HG03442 (cell line): ENCODE measurements around the gene CFAP221.
A peak's percentile ranks its signal among the peaks of the same experiment; 100 is the strongest.

ENCODE experiments used
- ATAC-seq: cut with Tn5 transposase; IDR thresholded peaks from one replicate; pipeline ENCODE4 v1.9.1; 2021; ENCODE audit warnings: mild to moderate bottlenecking, moderate library complexity; ENCODE audit not compliant: unreplicated experiment

The CFAP221 gene

DNA sequence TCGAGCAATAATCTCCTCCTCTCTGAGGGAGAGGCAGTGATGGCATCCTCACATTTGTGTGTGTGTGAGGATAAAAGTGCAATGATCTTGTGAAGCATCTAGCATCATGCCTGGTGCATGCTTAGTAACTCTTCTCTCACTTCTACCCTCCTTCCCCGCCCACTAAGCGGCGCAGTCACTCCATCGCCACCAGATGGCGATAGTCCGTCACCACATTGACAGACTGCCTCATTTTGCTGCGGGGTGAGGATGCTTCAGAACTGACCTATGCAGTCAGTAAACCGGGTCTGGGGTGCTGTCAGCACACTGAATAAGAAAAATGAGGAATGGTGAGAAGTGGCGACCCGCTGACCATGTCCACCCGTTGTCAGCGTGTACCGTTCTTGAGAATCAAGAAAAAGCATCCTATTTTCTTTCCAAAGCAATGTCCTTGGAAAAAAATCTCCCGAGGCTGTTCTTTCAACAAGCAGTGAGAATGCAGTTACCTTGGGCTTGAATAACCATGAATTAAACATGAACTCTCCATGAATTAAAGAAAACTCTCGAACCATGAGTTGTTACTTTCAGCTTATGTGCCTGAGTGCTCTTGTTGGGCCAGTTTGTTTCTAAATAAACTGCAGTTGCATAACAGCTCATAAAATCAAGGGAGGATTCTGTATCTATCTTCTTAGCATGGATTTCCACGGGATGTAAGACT is 97.5 kb downstream of the CFAP221 start:
- peak; percentile 94 for ATAC-seq

DNA sequence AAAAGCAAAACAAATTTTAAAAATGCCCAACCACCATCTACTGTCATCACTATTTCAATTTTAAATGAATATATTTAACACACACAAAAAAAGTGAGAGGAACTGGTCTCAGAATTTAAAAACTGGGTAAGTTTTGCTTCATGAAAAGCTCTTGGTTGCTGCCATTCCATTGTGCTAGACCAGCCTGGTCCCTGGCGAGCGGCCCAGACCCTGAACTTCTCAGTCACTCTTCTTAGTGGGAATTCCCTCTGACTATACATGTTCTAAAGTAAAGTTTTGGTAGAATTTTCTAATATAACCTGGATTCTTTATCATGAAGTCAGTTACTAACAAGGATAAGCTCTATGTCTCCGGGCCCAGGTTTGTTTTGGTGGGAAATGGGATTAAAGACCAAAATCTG is 99.9 kb downstream of the CFAP221 start:
- no peak for ATAC-seq

DNA sequence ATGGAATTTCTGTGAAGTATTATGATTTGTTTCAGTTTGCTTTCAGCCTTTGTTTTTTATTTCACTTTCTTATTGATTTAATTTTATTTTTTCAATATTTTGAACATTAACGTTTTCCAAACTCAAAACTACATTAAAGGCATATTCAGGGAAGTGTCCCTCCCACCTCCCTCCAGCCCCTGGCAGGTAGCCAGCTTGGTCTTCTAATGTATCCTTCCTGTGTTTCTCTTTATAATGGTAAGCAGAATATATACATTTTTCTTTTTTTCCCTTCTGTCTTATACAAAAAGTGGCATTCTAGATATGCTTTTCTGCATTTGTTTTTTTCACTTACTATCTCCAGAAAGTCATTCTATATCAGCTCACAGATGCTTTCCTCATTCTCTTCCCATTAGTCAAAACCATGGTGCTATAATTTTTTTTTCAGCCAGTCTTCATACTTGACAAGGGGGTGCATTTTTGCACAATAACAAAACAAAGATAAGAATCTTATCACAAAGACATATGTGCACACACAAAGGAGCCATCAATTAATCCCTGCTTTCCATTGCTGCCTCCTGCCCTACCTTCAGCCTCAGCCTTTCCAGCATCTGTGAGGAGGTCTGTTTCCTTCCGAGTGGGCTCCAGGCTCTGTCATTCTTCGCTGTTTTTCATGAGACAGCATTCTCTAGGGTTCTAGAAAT is 101.1 kb downstream of the CFAP221 start:
- no peak for ATAC-seq

DNA sequence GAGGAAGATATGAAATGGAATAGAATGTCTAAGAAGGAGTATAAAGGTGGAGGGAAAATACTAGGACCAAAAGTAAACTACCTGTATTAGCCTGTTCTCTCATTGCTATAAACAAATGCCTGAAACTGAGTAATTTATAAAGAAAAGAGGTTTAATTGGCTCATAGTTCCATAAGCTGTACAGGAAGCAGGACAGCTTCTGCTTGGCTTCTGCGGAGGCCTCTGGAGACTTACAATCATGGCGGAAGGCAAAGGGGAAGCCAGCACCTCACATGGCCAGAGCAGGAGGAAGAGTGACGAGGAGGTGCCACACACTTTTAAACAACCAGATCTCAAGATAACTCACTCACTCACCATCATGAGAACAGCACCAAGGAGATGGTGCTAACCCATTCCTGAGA is 101.9 kb downstream of the CFAP221 start:
- ATAC-seq = no peak

DNA sequence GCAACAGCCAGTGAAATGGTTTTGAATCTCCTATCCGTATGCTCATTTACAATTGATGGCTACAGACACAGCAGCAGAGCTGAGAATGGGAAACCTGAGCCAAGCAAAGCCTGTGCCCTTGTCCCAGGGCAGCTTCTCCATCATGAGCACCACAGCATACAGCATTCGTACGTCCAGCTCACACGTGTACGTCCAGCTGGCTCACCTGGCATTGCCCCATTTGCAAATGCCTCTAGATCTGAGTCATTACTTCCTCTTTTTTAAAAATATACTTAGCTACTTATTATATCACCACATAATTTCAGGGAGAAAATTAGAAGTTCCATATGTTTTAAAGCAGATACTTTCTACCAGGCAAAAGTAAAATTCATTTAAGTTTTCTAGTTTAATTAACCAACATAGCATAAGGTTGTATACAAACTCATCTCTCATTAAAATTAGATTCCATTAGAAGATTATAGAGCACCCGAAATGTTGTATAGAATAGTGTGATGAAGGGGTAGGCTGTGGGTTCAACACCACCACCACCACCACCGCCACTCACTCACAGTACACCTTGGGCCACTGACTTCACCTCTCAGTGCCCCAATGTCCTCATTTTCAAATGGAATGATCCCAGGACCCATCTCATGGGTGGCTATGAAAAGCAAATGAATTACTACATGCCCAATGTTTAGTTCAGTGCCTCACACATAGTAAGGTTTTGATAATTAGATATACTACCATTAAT is 103.4 kb downstream of the CFAP221 start:
- peak; percentile 93 for ATAC-seq

DNA sequence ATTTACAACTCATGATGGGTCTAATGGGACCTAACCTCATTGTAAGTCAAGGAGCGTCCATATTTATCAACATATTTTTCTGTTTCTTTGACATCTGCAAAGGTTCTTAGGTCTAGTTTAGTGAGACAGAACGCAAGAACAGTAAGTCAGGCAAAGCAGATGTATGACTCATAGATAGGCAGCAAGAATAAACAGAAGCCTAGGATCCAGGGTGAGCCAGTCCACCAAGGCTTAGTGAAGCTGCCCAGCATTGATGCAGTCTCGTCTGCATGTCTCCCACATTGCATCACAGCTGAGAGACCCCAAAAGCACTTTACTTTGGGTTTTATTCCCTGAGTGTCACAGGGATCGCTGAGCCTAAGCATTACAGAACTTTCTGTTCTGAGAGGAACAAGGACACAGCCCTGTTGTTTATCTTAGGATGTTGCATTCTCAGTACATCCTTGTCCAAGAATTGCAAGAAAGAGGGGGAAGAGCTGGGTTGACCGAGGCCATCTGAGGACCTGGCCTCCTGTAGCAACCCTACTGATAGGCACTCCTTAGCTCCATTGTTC is 105.2 kb downstream of the CFAP221 start:
- no peak for ATAC-seq

DNA sequence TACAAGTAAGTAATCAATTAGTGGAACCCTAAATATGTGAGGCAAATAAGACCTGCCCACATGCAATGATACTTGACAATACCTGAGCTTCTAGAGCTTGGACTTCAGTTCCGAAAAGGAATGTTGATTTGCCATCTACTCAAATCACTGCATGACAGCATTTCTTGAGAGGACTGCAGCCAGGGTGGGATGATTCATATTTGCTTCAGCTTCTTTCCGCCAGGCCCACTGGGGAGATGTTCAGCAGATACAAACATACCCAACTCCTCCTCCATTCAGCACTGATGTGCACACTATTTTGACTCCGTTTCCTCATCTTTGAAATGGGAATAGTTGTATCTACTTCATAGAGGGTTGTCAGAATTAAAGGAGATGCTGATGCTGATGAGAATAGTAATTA is 106.0 kb downstream of the CFAP221 start:
- no peak for ATAC-seq

DNA sequence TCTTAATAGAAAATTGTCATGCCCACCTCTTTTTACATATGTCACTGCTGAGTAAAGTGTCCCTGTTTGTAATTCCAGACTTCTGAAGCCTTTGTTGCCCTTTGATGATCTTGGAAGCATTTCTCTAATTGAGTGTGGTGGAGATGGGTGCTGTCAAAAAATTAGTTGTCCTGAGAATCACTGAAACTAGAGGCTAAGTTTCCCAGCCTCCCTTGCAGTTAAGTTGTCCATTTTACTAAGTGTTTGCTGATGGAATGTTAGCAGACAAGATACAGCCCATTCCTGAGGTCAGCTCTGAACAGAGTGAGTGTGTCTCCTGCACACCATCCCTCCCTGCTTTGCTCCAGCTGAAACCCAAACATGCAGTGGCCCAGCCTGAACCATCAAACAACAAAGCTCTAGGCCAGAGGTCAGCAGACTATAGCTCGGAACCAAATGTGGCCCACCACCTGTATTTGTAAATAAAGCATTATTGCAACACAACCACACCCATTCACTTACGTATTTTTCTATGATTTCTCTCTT is 106.7 kb downstream of the CFAP221 start:
- ATAC-seq = no peak

DNA sequence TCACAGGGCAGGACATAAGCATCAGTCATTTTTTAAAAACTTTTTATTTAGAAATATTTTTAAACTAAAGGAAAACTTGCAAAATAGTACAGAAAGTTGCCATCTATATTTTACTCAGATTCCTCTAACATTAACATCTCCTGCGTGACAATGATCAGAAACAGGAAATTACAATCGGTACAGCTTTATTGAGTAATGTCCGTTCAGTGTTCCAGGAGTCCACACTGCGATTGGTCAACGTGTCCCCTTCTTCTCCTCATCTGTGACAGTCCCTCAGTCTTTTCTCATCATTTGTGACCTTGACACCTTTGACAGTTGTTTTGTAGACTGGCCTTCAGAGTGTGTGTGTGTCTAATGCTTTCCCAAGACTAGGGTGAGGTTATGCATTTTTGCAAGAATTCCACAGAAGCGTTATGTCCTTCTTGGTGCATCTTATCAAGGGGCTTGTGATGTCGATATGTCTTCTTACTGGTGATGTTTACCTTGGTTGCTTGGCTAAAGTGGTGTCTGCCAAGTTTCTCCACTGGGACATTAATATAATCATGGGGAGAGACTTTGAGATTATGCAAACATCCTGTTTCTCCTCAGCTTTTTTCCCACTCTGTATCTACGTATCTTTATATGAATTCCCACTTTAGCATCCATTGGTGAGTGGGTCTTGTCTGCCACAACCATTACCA is 113.4 kb downstream of the CFAP221 start:
- ATAC-seq = no peak

DNA sequence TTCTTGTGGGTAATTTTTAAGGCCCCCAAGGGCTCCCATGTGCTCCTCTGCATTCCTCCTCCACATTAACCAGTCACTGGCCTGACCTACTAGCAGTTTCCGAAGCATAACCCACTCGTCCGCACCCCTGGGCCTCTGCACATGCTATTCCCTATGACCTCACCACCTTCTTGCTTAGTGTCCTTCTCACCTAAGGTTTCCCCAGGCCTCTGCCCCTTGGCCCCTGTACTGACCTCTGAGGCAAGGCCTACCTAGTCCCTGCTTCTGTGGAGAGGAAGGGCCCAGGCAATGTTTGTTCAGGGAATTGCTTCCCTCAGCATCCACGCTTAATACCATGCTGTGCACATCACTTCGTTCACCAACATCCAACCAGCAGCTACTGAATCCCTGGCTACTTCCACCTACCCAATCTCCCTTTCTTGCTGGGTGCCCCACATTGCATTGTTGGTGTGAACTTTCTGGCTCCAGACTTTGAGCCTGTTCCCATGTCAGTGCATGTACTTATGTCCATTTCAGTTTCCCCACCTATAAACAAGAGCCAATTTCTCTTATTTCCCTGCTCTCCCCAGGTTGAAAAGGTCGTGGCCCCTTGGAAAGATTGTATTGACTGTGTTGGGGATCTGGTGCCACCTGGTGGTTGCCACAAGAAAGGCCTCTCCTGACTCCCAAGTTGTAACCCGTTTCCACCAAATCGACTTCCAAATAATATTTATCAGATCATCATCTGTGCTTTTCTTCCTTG is 115.5 kb downstream of the CFAP221 start:
- ATAC-seq = no peak

DNA sequence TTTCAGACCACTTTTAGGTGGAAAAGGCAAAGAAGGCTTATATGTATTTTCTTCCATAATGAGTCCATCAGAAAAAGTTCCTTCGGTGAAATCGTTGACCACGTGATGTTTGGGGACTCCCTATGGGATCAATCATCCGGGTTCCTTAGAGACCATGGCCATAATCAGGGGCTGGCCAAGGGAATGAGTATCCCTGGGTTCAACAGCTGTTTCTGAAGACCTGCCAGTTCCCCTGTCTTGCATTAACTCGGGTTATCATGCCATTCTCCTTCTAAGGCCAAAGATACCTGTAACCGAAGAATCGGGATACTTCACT is 116.1 kb downstream of the CFAP221 start:
- ATAC-seq = no peak

DNA sequence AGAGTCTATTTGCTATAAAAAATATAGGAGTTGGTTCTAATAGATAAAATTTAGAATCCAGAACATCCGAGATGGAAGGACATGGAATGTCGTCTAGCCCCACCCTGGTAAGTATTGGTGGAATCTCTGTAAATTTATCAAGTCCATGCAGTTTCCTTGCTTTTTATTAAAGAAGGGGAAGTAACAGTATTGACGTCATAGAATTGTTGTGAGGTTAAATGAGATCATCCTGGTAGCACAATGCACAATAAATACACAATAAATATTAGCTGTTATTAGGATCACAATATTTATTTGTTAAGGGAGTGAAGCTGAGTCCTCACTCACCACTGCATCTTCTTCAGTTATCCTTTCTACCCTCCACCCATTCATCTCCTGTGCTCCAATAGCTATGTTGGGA is 118.0 kb downstream of the CFAP221 start:
- no peak for ATAC-seq

DNA sequence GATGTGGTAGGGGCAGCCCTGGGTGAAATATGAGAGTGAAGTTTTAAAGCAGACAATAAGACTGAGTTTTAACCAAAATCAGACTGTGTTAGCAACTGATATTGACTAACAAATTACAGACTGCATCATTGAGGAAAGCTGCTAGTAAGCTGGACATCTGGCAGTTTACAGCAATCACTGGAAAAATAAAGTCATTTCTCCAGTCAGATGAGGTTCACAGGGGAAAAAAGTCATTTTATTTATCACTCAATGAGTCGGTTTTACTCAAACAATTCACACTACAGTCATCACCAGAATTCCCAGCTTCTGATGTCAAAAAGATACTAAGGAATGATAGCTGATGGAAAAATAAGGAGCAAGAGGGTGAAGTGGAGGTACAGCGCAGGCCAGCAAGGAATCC is 124.3 kb downstream of the CFAP221 start:
- no peak for ATAC-seq

DNA sequence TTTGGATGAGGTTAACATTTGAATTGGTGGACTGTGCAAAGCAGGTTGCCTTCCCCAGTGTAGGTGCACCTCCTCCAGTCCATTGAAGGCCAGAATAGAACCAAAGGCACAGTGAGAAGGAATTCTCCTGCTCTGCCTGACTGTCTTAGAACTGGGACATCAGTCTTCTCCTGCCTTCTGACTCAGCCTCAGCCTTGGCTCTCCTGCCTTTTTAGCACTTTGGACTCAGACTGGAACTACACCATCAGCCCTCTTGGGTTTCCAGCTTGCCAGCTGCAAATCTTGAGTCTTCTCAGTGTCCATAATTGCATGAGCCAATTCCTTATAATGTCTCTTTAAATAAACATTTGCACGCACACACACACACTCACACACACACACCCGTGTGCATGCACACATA is 126.8 kb downstream of the CFAP221 start:
- ATAC-seq = no peak

DNA sequence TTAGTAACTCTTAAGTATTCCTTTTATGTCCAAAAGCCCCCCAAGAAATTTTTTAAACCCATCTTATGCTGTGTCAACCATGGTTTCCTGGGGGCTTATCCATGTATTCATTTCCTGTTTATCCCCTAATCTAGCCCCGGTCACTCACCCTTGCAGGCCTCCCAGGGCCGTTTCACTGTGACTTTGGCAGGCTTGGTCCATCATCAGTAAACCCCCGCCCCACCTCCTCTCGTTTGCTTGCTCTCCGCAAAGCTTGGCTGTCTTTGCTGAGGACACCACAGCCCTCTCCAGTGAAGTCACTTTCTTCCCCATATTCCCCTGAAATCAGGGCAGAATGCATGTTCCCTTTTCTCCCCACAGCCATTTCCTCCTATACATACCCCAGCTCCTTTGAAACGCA is 127.5 kb downstream of the CFAP221 start:
- no peak for ATAC-seq

DNA sequence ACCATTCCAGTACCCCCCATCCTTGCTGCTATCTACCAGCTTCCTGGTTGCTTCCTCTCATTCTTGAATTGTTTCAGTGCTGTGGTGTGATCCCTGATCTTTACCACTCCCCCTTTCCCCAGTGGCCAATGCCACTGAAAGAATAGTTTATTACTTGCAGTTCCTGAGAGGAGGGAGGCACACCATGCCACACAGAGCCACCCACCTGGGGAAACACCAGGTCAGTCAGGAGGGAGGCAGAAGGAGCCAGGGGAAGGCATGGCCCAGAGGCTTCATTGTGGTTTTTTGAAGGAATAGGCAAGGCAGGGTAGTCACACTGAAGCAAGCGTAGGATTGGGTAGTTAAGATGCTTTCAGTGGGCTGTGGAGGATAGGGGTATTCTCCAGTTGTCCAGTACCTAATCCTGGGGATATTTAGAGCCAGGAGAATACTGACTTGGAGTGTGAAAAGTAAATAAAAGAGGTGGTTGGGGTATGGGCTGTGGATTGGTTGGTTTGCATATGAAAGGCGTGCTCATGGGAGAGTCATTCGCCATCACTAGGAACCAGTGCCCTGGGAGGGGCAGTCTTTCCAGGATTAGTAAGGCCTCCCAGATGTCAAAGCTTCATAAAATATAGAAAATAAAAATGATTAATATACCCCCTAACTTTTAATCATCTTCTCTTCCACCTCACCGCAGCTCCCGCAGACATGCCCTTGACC is 128.1 kb downstream of the CFAP221 start:
- no peak for ATAC-seq

DNA sequence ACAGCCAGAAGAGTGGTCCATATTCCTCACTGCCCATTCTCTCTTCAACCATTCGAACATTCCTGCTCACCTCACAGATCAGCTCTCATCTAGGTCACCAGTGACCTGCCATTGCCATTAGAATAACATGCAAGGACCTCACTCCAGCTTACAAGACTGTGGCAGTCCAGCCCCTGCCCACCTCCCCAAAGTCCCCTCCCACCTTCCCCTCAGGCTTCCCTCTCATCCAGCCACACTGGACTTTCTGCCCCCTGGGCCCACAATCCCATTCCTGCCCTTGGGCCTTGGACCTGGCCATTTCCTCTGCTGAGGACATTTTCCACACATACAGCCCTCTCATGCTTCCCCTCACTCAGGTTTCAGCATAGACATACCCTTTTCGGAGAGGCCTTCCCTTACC is 129.5 kb downstream of the CFAP221 start:
- no peak for ATAC-seq

DNA sequence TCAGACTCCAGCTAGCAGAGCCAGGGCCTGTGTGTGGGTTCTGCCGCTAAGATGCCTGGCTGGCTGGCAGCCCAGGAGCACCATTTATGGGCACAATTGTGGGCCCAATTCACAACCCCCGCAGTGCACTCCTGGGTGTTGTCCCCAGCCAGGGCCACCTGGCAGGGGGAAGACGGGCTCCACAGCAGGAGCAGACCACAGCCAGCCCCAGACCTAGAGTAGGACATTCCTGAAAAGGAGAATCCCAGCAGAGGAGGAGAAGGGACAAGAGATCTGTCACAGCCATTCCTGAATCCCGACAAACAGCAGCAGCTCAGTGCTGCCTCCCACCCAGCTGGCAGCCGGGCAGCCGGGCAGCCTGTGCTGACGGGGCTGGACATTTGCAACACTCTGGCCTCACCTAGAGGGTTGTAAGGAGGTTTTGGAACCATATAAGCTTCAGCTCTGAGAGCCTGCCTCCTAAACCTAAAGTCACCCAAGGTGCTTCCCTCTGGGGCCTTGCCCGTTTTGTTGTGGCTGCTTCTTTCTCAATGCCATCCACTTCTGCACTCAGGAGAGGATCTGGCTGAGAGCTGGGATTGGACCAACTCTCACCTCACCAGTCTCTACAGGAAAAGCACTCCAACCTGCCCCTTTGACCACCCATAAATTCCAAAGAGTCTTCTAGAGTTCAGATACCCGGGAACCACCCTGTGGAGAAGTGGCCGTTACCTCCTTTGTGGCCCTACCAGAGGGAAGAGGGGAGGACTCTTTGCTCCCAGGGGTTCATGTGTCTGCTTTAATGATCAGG is 130.7 kb downstream of the CFAP221 start:
- ATAC-seq = no peak

DNA sequence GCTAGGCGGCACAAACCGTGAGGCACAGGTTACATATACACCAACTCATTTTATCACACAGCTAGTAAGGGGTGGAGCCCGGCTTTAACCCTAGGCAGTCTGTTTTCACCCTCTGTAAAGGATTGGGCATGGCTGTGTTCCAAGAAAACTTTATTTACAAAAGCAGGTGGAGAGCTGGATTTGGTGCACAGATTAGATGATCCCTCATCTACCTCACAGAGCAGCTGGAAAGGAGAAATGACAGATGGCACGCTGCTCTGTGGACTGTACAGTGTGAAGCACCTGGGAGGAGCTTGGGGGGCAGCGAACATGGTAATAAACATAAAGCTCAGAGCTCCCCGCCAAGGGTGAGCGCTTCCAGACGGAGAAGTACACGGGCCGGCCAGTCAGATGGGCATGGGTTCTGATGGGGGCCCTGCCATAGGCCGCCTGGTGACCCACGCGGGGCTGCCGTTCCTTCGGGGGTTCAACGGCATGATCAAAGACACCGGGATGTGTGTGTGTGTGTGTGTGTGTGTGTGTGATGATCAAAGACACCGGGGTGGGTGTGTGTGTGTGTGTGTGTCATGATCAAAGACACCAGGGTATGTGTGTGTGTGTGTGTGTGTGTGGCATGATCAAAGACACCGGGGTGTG is 133.9 kb downstream of the CFAP221 start:
- no peak for ATAC-seq
